IMR-90 (cell line): Measurements from ENCODE around the gene PPM1F. TPM values are rescaled to one million over a fixed set of nuclear protein-coding genes. Genes with fewer than 3 reads are reported as not detected.

ENCODE experiments used
- ATAC-seq: fragments of 200-7000 bp; cut with Tn5 transposase; 2 replicates; pipeline ENCODE4 v1.9.1; 2020; ENCODE audit warnings: low read depth, mild to moderate bottlenecking, moderate library complexity
- BruUV-seq: library from RNA; stranded (reverse); fragments of 400-500 nt; replicated peaks from 2 replicates; lab custom pipeline; 2021; lab: Mats Ljungman, UMichigan
- CTCF ChIA-PET: fragments of 300-600 bp; formaldehyde crosslinking; extraction: SDS; loops from one replicate; lab custom pipeline; 2021; ENCODE audit warnings: antibody characterized with exemption; lab: Yijun Ruan, JAX
- POLR2A ChIA-PET: fragments of 300-600 bp; sonication (Branson Sonifier 250); formaldehyde crosslinking; loops from one replicate; lab custom pipeline; 2022; ENCODE audit warnings: antibody characterized with exemption; ENCODE audit not compliant: unreplicated experiment; lab: Charles Lee
- DNase-seq: peaks from one replicate; pipeline ENCODE4 v3.0.0; 2013
- H2AFZ ChIP-seq: replicated peaks from 2 replicates; pipeline ENCODE3; 2013; ENCODE audit warnings: low read length, mild to moderate bottlenecking; ENCODE audit not compliant: poor library complexity
- H2AK5ac ChIP-seq: 2 replicates; pipeline ENCODE4 v1.6.1; 2013; ENCODE audit warnings: low read depth, low read length, inconsistent platforms
- H2AK9ac ChIP-seq: replicated peaks from 2 replicates; pipeline ENCODE3; 2013; ENCODE audit warnings: mild to moderate bottlenecking, low read depth, low read length, moderate library complexity; ENCODE audit not compliant: poor library complexity
- H2BK120ac ChIP-seq: 2 replicates; pipeline ENCODE4 v1.6.1; 2013; ENCODE audit warnings: low read depth, low read length, inconsistent platforms
- H2BK15ac ChIP-seq: 3 replicates; pipeline ENCODE4 v1.6.1; 2013; ENCODE audit warnings: low read depth, low read length, inconsistent platforms
- H2BK20ac ChIP-seq: 2 replicates; pipeline ENCODE4 v1.6.1; 2013; ENCODE audit warnings: low read depth, mild to moderate bottlenecking, inconsistent platforms, low read length, moderate library complexity
- H2BK5ac ChIP-seq: 2 replicates; pipeline ENCODE4 v1.6.1; 2013; ENCODE audit warnings: mild to moderate bottlenecking, low read depth, low read length, inconsistent platforms; ENCODE audit not compliant: poor library complexity, severe bottlenecking
- H3K14ac ChIP-seq: replicated peaks from 2 replicates; pipeline ENCODE4 v1.6.1; 2013; ENCODE audit warnings: low read depth, low read length, inconsistent platforms
- H3K18ac ChIP-seq: 2 replicates; pipeline ENCODE4 v1.6.1; 2013; ENCODE audit warnings: low read depth, low read length, control low read depth
- H3K23ac ChIP-seq: 2 replicates; pipeline ENCODE4 v1.6.1; 2013; ENCODE audit warnings: low read depth, low read length, inconsistent platforms
- H3K27ac ChIP-seq: 2 replicates; pipeline ENCODE4 v1.5.1; 2013; ENCODE audit warnings: mild to moderate bottlenecking, control low read depth, low read length; ENCODE audit not compliant: insufficient read depth
- H3K27me3 ChIP-seq: 2 replicates; pipeline ENCODE4 v1.6.1; 2013; ENCODE audit warnings: low read length; ENCODE audit not compliant: control insufficient read depth, insufficient read depth
- H3K36me3 ChIP-seq: 2 replicates; pipeline ENCODE4 v1.6.1; 2013; ENCODE audit warnings: low read length, mixed read lengths; ENCODE audit not compliant: control insufficient read depth, insufficient read depth
- H3K4ac ChIP-seq: 2 replicates; pipeline ENCODE4 v1.6.1; 2013; ENCODE audit warnings: low read depth, low read length, inconsistent platforms
- H3K4me1 ChIP-seq: 2 replicates; pipeline ENCODE4 v1.6.1; 2013; ENCODE audit warnings: low read length, mixed read lengths; ENCODE audit not compliant: control insufficient read depth, insufficient read depth
- H3K4me2 ChIP-seq: 2 replicates; pipeline ENCODE4 v1.6.1; 2013; ENCODE audit warnings: low read depth, mild to moderate bottlenecking, control low read depth, low read length, moderate library complexity
- H3K4me3 ChIP-seq: 2 replicates; pipeline ENCODE4 v1.5.1; 2013; ENCODE audit warnings: low read depth, mild to moderate bottlenecking, control low read depth, low read length, moderate library complexity; ENCODE audit not compliant: insufficient read depth
- H3K56ac ChIP-seq: 2 replicates; pipeline ENCODE4 v1.6.1; 2013; ENCODE audit warnings: low read length, inconsistent platforms; ENCODE audit not compliant: insufficient read depth; ENCODE audit errors: extremely low read depth
- H3K79me1 ChIP-seq, 2 experiments: 2 replicates each; pipeline ENCODE4 v1.6.1; 2013; ENCODE audit warnings: low read length in 2 of 2, inconsistent platforms in 1 of 2, low read depth in 1 of 2
- H3K9ac ChIP-seq: 2 replicates; pipeline ENCODE4 v1.6.1; 2013; ENCODE audit warnings: low read depth, low read length, control low read depth
- H3K9me1 ChIP-seq: 2 replicates; pipeline ENCODE4 v1.6.1; 2013; ENCODE audit warnings: low read length, inconsistent platforms; ENCODE audit not compliant: insufficient read depth
- H3K9me3 ChIP-seq: 2 replicates; pipeline ENCODE4 v1.6.1; 2013; ENCODE audit warnings: low read length; ENCODE audit not compliant: control insufficient read depth, insufficient read depth
- H4K20me1 ChIP-seq: 2 replicates; pipeline ENCODE4 v1.6.1; 2013; ENCODE audit warnings: low read length, inconsistent platforms; ENCODE audit not compliant: insufficient read depth
- H4K5ac ChIP-seq: 2 replicates; pipeline ENCODE4 v1.6.1; 2013; ENCODE audit warnings: mild to moderate bottlenecking, low read depth, low read length, control low read depth
- H4K8ac ChIP-seq, 2 experiments: 2 replicates each; pipeline ENCODE4 v1.6.1; 2013; ENCODE audit warnings: low read depth in 2 of 2, low read length in 2 of 2, control low read depth in 1 of 2, inconsistent platforms in 1 of 2
- H4K91ac ChIP-seq: 2 replicates; pipeline ENCODE4 v1.6.1; 2013; ENCODE audit warnings: low read depth, low read length, inconsistent platforms; ENCODE audit not compliant: insufficient read depth
- CHD1 ChIP-seq: IDR thresholded peaks from 2 replicates; pipeline ENCODE4 v1.6.1; 2012; ENCODE audit warnings: low read depth, low read length, improper control_type of control experiment
- WGBS, 2 experiments: methylation state at CpG; one replicate each; pipeline versions ENCODE4 v1.1.5 to v1.1.7; 2013; ENCODE audit warnings: missing lambda C conversion rate in 2 of 2; ENCODE audit not compliant: insufficient read length in 1 of 2; ENCODE audit errors: extremely low coverage in 2 of 2; 5-methylcytosine and 5-hydroxymethylcytosine counted together
- dilution Hi-C: fragments of 300-500 bp; cut with HindIII; formaldehyde crosslinking; loops from one replicate; pipeline ENCODE4 v1.14.3; 2018; ENCODE audit warnings: low sequenced_read_pairs; ENCODE audit not compliant: unreplicated experiment
- in situ Hi-C: fragments of 300-500 bp; cut with MboI; formaldehyde crosslinking; loops from 3 replicates; pipeline ENCODE4 v1.14.3; 2019; ENCODE audit warnings: low sequenced_read_pairs, inconsistent platforms, mixed read lengths
- intact Hi-C: fragments of 100-400 bp; cut with micrococcal nuclease; formaldehyde crosslinking; loops from 2 replicates; pipeline ENCODE4 v1.10.0; 2022
- polyA plus RNA-seq, 3 experiments: library from polyadenylated mRNA; depleted of rRNA; stranded (reverse); fragments of >200 nt; gene quantifications; 2 replicates each; pipeline ENCODE4 v1.2.3, GENCODE V29; 2012; ENCODE audit warnings: low replicate concordance in 1 of 3
- total RNA-seq: library from RNA; depleted of rRNA; stranded (reverse); fragments of >200 nt; gene quantifications from 2 replicates; pipeline ENCODE4 v1.2.3, GENCODE V29; 2012
- TF ChIP-seq, protein P1 (sequence below): fragments of 150-350 bp; IDR thresholded peaks from 2 replicates; pipeline ENCODE4 v1.6.1; 2017; ENCODE audit warnings: mild to moderate bottlenecking, antibody characterized with exemption, low read length, low read depth

Gene PPM1F
- total and polyA plus RNA-seq, 2 of the 4 experiments (the other 2 are of a cell fraction) = 20.8 to 30.3 TPM

- H3K27ac ChIP-seq = no peak overlapping the region
- peaks cover 16% of the 10 kb centered on the region for H3K36me3 ChIP-seq
- no peak overlapping the region for H3K56ac ChIP-seq
- H3K9me3 ChIP-seq = no peaks in the 10 kb centered on the region
- peak overlapping the region; percentile 78 for H3K14ac ChIP-seq
- no peak overlapping the region for H3K4ac ChIP-seq
- no peaks in the 10 kb centered on the region for H3K27me3 ChIP-seq
- 100% methylated on average over 1 of the region's 7 CpGs; no CpG with 5 or more reads in 1 of the 2 experiments for WGBS, 2 experiments
- H2AK5ac ChIP-seq = peak overlapping the region; percentile 25
- H3K18ac ChIP-seq = no peak overlapping the region
- in situ Hi-C loops (no loop called here), dilution Hi-C loops (no loop called here), intact Hi-C loops (no loop called here)
- H4K5ac ChIP-seq = no peak overlapping the region
- H2BK20ac ChIP-seq = no peak overlapping the region
- no peak overlapping the region for H4K91ac ChIP-seq
- DNase-seq (no peak), ATAC-seq (no peak)
- H3K4me3 ChIP-seq = no peak overlapping the region
- H4K8ac ChIP-seq = no peak overlapping the region; a peak in 1 of 4 replicates
- no peak overlapping the region for H2AFZ ChIP-seq
- TF ChIP-seq, protein P1, sequence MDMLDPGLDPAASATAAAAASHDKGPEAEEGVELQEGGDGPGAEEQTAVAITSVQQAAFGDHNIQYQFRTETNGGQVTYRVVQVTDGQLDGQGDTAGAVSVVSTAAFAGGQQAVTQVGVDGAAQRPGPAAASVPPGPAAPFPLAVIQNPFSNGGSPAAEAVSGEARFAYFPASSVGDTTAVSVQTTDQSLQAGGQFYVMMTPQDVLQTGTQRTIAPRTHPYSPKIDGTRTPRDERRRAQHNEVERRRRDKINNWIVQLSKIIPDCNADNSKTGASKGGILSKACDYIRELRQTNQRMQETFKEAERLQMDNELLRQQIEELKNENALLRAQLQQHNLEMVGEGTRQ = no peak
- TF ChIP-seq CHD1 = no peak
- H3K9ac ChIP-seq = no peak overlapping the region
- peaks cover 32 to 81% of the 10 kb centered on the region in 2 experiments for H3K79me1 ChIP-seq
- peak overlapping the region; percentile 3 for H3K23ac ChIP-seq
- H4K20me1 ChIP-seq = peaks cover 5% of the 10 kb centered on the region
- ChIA-PET CTCF (interaction anchor here (1.0 kb wide), 1 partner anchor 10 kb away, joined by 3 read pairs; no protein-coding TSS in a partner anchor), POLR2A (no interaction called here)
- H3K4me1 ChIP-seq = peaks cover 17% of the 10 kb centered on the region
- BruUV-seq = no TSS peak
- H2AK9ac ChIP-seq = peak overlapping the region; percentile 31
- H3K9me1 ChIP-seq = peaks cover 17% of the 10 kb centered on the region; the same call in 1 of the 2 replicates
- H3K4me2 ChIP-seq = no peak overlapping the region
- no peak overlapping the region for H2BK5ac ChIP-seq
- no peak overlapping the region for H2BK15ac ChIP-seq
- H2BK120ac ChIP-seq = no peak overlapping the region
Measured at GRCh38 chr22:21948824-21949568, 3.7 kb downstream of the PPM1F start.
